HL-60 (cell line): ENCODE results near the gene ZBTB7C.

Source experiments
- DNase-seq, 2 experiments: peaks; one replicate each; pipeline ENCODE4 v3.0.0-alpha.2; 2010 to 2020; ENCODE audit warnings: low read depth in 1 of 2, low spot score in 1 of 2
- H3K27ac ChIP-seq: fragments of 250-450 bp; sonication (Bioruptor Pico); replicated peaks from 2 replicates; pipeline ENCODE4 v1.5.1; 2020; ENCODE audit warnings: mild to moderate bottlenecking, moderate library complexity
- H3K27me3 ChIP-seq: fragments of 250-450 bp; sonication (Bioruptor Pico); 2 replicates; pipeline ENCODE4 v1.5.1; 2021; ENCODE audit warnings: mild to moderate bottlenecking, moderate library complexity; ENCODE audit not compliant: insufficient read depth, poor library complexity, severe bottlenecking
- H3K4me3 ChIP-seq: replicated peaks from 2 replicates; pipeline ENCODE4 v1.5.1; 2011; ENCODE audit warnings: mild to moderate bottlenecking, control low read depth, low read length; ENCODE audit not compliant: insufficient read depth
- CTCF ChIP-seq: IDR thresholded peaks from one replicate; pipeline ENCODE4 v1.5.1; 2011; ENCODE audit warnings: low read length, control low read depth, inconsistent platforms; ENCODE audit not compliant: insufficient read depth
- GABPA ChIP-seq: IDR thresholded peaks from 2 replicates; pipeline ENCODE4 v1.6.1; 2012; ENCODE audit warnings: low read depth
- POLR2AphosphoS5 ChIP-seq: IDR thresholded peaks from 2 replicates; pipeline ENCODE4 v1.6.1; 2012; ENCODE audit warnings: low read depth
- REST ChIP-seq: IDR thresholded peaks from 2 replicates; pipeline ENCODE4 v1.6.1; 2012; ENCODE audit warnings: low read depth; ENCODE audit not compliant: insufficient replicate concordance
- SPI1 ChIP-seq: IDR thresholded peaks from 2 replicates; pipeline ENCODE4 v1.6.1; 2012; ENCODE audit warnings: low read depth, mild to moderate bottlenecking, borderline replicate concordance

The ZBTB7C gene

GRCh38 chr18:48197819-48198218 is 211.4 kb downstream of the ZBTB7C start:
- no peak for DNase-seq
- TF ChIP-seq POLR2AphosphoS5 = no peak
- TF ChIP-seq CTCF = no peak
- no peak for TF ChIP-seq REST
- no peak for TF ChIP-seq SPI1
- no peak for TF ChIP-seq GABPA
- Histone ChIP-seq H3K27ac (no peak overlapping the region), H3K4me3 (no peak overlapping the region), H3K27me3 (peaks cover 31% of the 10 kb centered on the region)

- Histone ChIP-seq H3K4me3 (no peak overlapping the region), H3K27me3 (peaks cover 31% of the 10 kb centered on the region), H3K27ac (no peak overlapping the region)
- TF ChIP-seq POLR2AphosphoS5 (no peak), SPI1 (no peak)
- DNase-seq = no peak
Measured at GRCh38 chr18:48195787-48196186, 213.4 kb downstream of the ZBTB7C start.

GRCh38 chr18:48194591-48195181 is 214.5 kb downstream of the ZBTB7C start:
- Histone ChIP-seq H3K4me3 (no peak overlapping the region), H3K27me3 (peaks cover 27% of the 10 kb centered on the region), H3K27ac (no peak overlapping the region)
- TF ChIP-seq SPI1 (no peak), CTCF (no peak), REST (no peak), GABPA (no peak)
- no peak for DNase-seq

GRCh38 chr18:48193521-48194492 is 215.4 kb downstream of the ZBTB7C start:
- DNase-seq = no peak
- TF ChIP-seq GABPA (no peak), SPI1 (no peak), CTCF (no peak), REST (no peak), POLR2AphosphoS5 (no peak)
- H3K4me3 ChIP-seq = no peak overlapping the region
- no peak overlapping the region for H3K27ac ChIP-seq
- peaks cover 19% of the 10 kb centered on the region for H3K27me3 ChIP-seq
